NCI-H2107 treated with DMSO at 0.1 percent for 48 hours (cell line): ENCODE data around the gene SMIM12.

ENCODE experiments used
- DNase-seq: peaks from one replicate; lab custom pipeline; 2025; ENCODE audit not compliant: unreplicated experiment; lab: John Stamatoyannopoulos, UW

SMIM12 gene

GRCh38 chr1:34859446-34860200, at the start of gene SMIM12:
SMIM12 (minus strand) TSS chr1:34859749; CDS start chr1:34855977, 3,772 bp downstream.
- peak; percentile 65 for DNase-seq

GRCh38 chr1:34908369-34908768, 48.8 kb upstream of the SMIM12 start:
- DNase-seq, result no peak

- DNase-seq, result no peak
Observed at GRCh38 chr1:34907487-34908090, 48.0 kb upstream of the SMIM12 start.

- no peak for DNase-seq
Observed at GRCh38 chr1:34906756-34907155, 47.2 kb upstream of the SMIM12 start.

GRCh38 chr1:34906222-34906621, 46.7 kb upstream of the SMIM12 start:
- DNase-seq, result no peak

GRCh38 chr1:34905098-34905459, 45.5 kb upstream of the SMIM12 start:
- no peak for DNase-seq

GRCh38 chr1:34904236-34905097, 44.9 kb upstream of the SMIM12 start:
- no peak for DNase-seq

GRCh38 chr1:34901919-34902318, 42.4 kb upstream of the SMIM12 start:
- no peak for DNase-seq

- DNase-seq, result no peak
Observed at GRCh38 chr1:34900775-34901502, 41.4 kb upstream of the SMIM12 start.

GRCh38 chr1:34899906-34900305, 40.4 kb upstream of the SMIM12 start:
- no peak for DNase-seq

- DNase-seq, result no peak
Observed at GRCh38 chr1:34899471-34899870, 39.9 kb upstream of the SMIM12 start.

GRCh38 chr1:34898330-34898761, 38.8 kb upstream of the SMIM12 start:
- DNase-seq, result no peak

- no peak for DNase-seq
Observed at GRCh38 chr1:34896612-34897011, 37.1 kb upstream of the SMIM12 start.

GRCh38 chr1:34889705-34890104, 30.2 kb upstream of the SMIM12 start:
- no peak for DNase-seq

- no peak for DNase-seq
Observed at GRCh38 chr1:34887593-34887992, 28.0 kb upstream of the SMIM12 start.

- no peak for DNase-seq
Observed at GRCh38 chr1:34885405-34886247, 26.1 kb upstream of the SMIM12 start.

- DNase-seq, result no peak
Observed at GRCh38 chr1:34884961-34885360, 25.4 kb upstream of the SMIM12 start.

GRCh38 chr1:34884536-34884935, 25.0 kb upstream of the SMIM12 start:
- DNase-seq, result no peak

- DNase-seq, result no peak
Observed at GRCh38 chr1:34879230-34879629, 19.7 kb upstream of the SMIM12 start.

- DNase-seq, result no peak
Observed at GRCh38 chr1:34876406-34876805, 16.9 kb upstream of the SMIM12 start.
